Measurements from ENCODE around the gene RPS21.

RPS21 gene

GRCh38 chr20:62386383-62387218 is at the start of gene RPS21:
TSS of gene RPS21 (plus strand) at chr20:62387103. CDS start at chr20:62387339, 236 bp downstream.
- Histone ChIP-seq H4K20me1 (peaks cover 39 to 58% (median 48%) of the 10 kb centered on the region in 11 experiments; a peak in 21 of 22 replicates), H3K4me2 (peak within 1 kb of the TSS; percentile 92 to 100 (median 99)), H3K27ac (peak within 1 kb of the TSS; percentile 82 to 95 (median 90)), H3K4me1 (peaks cover 29 to 50% (median 35%) of the 10 kb centered on the region in 10 experiments), H3K27me3 (no peaks in the 10 kb centered on the region), H3K36me3 (peaks cover 40 to 60% (median 51%) of the 10 kb centered on the region in 11 experiments), H3K9ac (peak within 1 kb of the TSS; percentile 88 to 97 (median 95)), H3K9me3 (replicated peaks in 1 of 11) (no peaks in the 10 kb centered on the region), H3K4me3 (peak within 1 kb of the TSS; percentile 90 to 100 (median 98))
- no peak for TF ChIP-seq Cebpa-rat (IDR thresholded peaks at IDR 0.05)

GRCh38 chr20:62337558-62338293 is 49.2 kb upstream of the RPS21 start:
- peak overlapping the region in 7 of 11 experiments; percentile 10 to 80 (median 77); a peak in 10 of 22 replicates for H3K9ac ChIP-seq
- peaks cover 0 to 16% (median 0%) of the 10 kb centered on the region in 11 experiments; a peak in 9 of 22 replicates for H3K36me3 ChIP-seq
- peaks cover 41 to 79% (median 64%) of the 10 kb centered on the region in 10 experiments for H3K4me1 ChIP-seq
- TF ChIP-seq Cebpa-rat (IDR thresholded peaks at IDR 0.05), result no peak
- H3K4me3 ChIP-seq, result peak overlapping the region in 4 of 10 experiments; percentile 2 to 48 (median 22); a peak in 6 of 20 replicates
- peaks cover 0 to 7% (median 5%) of the 10 kb centered on the region in 11 experiments; a peak in 15 of 22 replicates for H3K9me3 ChIP-seq (replicated peaks in 1 of 11)
- peak overlapping the region; percentile 75 to 99 (median 92) for H3K4me2 ChIP-seq
- peaks cover 0 to 22% (median 0%) of the 10 kb centered on the region in 11 experiments; a peak in 7 of 22 replicates for H3K27me3 ChIP-seq
- H4K20me1 ChIP-seq, result peaks cover 0 to 51% (median 7%) of the 10 kb centered on the region in 11 experiments; a peak in 9 of 22 replicates
- peak overlapping the region in 7 of 11 experiments; percentile 69 to 88 (median 82); a peak in 14 of 22 replicates for H3K27ac ChIP-seq

- H4K20me1 ChIP-seq, result peaks cover 0 to 46% (median 7%) of the 10 kb centered on the region in 11 experiments; a peak in 9 of 22 replicates
- H3K4me1 ChIP-seq, result peaks cover 41 to 84% (median 69%) of the 10 kb centered on the region in 10 experiments
- H3K36me3 ChIP-seq, result peaks cover 0 to 11% (median 0%) of the 10 kb centered on the region in 11 experiments; a peak in 8 of 22 replicates
- H3K4me2 ChIP-seq, result peak overlapping the region; percentile 75 to 99 (median 92)
- no peak for TF ChIP-seq Cebpa-rat (IDR thresholded peaks at IDR 0.05)
- H3K9ac ChIP-seq, result peak overlapping the region in 7 of 11 experiments; percentile 10 to 80 (median 77); a peak in 10 of 22 replicates
- peak overlapping the region in 3 of 10 experiments; percentile 2 to 48 (median 26); a peak in 2 of 20 replicates for H3K4me3 ChIP-seq
- peak overlapping the region in 8 of 11 experiments; percentile 69 to 88 (median 82); a peak in 15 of 22 replicates for H3K27ac ChIP-seq
- H3K9me3 ChIP-seq (replicated peaks in 1 of 11), result peaks cover 0 to 7% (median 5%) of the 10 kb centered on the region in 11 experiments; a peak in 15 of 22 replicates
- peaks cover 0 to 22% (median 0%) of the 10 kb centered on the region in 11 experiments; a peak in 7 of 22 replicates for H3K27me3 ChIP-seq
Observed at GRCh38 chr20:62338294-62338620, 48.6 kb upstream of the RPS21 start.

- H4K20me1 ChIP-seq, result peaks cover 0 to 38% (median 7%) of the 10 kb centered on the region in 11 experiments; a peak in 9 of 22 replicates
- peak overlapping the region; percentile 17 to 62 (median 50); a peak in 18 of 20 replicates for H3K4me3 ChIP-seq
- H3K36me3 ChIP-seq, result peaks cover 0 to 11% (median 0%) of the 10 kb centered on the region in 11 experiments; a peak in 4 of 22 replicates
- peaks cover 0 to 7% (median 5%) of the 10 kb centered on the region in 11 experiments; a peak in 15 of 22 replicates for H3K9me3 ChIP-seq (replicated peaks in 1 of 11)
- peaks cover 0 to 22% (median 0%) of the 10 kb centered on the region in 11 experiments; a peak in 7 of 22 replicates for H3K27me3 ChIP-seq
- peak overlapping the region; percentile 26 to 80 (median 69); a peak in 21 of 22 replicates for H3K9ac ChIP-seq
- peak in 6 of 11 experiments; percentile 48 to 87 (median 66); a peak in 9 of 22 replicates for TF ChIP-seq Cebpa-rat (IDR thresholded peaks at IDR 0.05)
- H3K4me2 ChIP-seq, result peak overlapping the region; percentile 75 to 99 (median 92)
- peaks cover 49 to 97% (median 83%) of the 10 kb centered on the region in 10 experiments for H3K4me1 ChIP-seq
- H3K27ac ChIP-seq, result peak overlapping the region in 10 of 11 experiments; percentile 36 to 88 (median 80); a peak in 20 of 22 replicates
Observed at GRCh38 chr20:62339647-62340062, 47.2 kb upstream of the RPS21 start.

GRCh38 chr20:62342910-62343309 is 44.0 kb upstream of the RPS21 start:
- Histone ChIP-seq H3K27me3 (peaks cover 0 to 3% (median 0%) of the 10 kb centered on the region in 11 experiments; a peak in 1 of 22 replicates), H3K4me2 (peak overlapping the region in 4 of 11 experiments; percentile 41 to 76 (median 72); a peak in 6 of 22 replicates), H3K9ac (no peak overlapping the region), H3K27ac (peak overlapping the region in 5 of 11 experiments; percentile 3 to 84 (median 64); a peak in 7 of 22 replicates), H3K36me3 (peaks cover 0 to 26% (median 0%) of the 10 kb centered on the region in 11 experiments; a peak in 5 of 22 replicates), H3K4me1 (peaks cover 36 to 82% (median 70%) of the 10 kb centered on the region in 10 experiments), H3K4me3 (no peak overlapping the region), H4K20me1 (peaks cover 0 to 6% (median 0%) of the 10 kb centered on the region in 11 experiments; a peak in 6 of 22 replicates), H3K9me3 (replicated peaks in 1 of 11) (peaks cover 0 to 8% (median 5%) of the 10 kb centered on the region in 11 experiments; a peak in 15 of 22 replicates)
- no peak for TF ChIP-seq Cebpa-rat (IDR thresholded peaks at IDR 0.05)

GRCh38 chr20:62344092-62344491 is 42.8 kb upstream of the RPS21 start:
- Histone ChIP-seq H3K4me2 (peak overlapping the region; percentile 54 to 76 (median 71)), H3K36me3 (peaks cover 0 to 29% (median 0%) of the 10 kb centered on the region in 11 experiments; a peak in 5 of 22 replicates), H3K9me3 (replicated peaks in 1 of 11) (peaks cover 9 to 20% (median 15%) of the 10 kb centered on the region in 11 experiments; a peak in 20 of 22 replicates), H4K20me1 (no peaks in the 10 kb centered on the region), H3K4me1 (peaks cover 24 to 70% (median 58%) of the 10 kb centered on the region in 10 experiments), H3K27ac (peak overlapping the region; percentile 50 to 84 (median 77); a peak in 21 of 22 replicates), H3K4me3 (no peak overlapping the region), H3K27me3 (no peaks in the 10 kb centered on the region), H3K9ac (peak overlapping the region in 9 of 11 experiments; percentile 11 to 73 (median 64); a peak in 13 of 22 replicates)
- no peak for TF ChIP-seq Cebpa-rat (IDR thresholded peaks at IDR 0.05)

- Histone ChIP-seq H3K36me3 (peaks cover 0 to 29% (median 0%) of the 10 kb centered on the region in 11 experiments; a peak in 5 of 22 replicates), H3K27ac (peak overlapping the region; percentile 50 to 84 (median 77); a peak in 21 of 22 replicates), H3K4me2 (peak overlapping the region; percentile 54 to 76 (median 71)), H3K4me3 (no peak overlapping the region), H3K4me1 (peaks cover 20 to 63% (median 51%) of the 10 kb centered on the region in 10 experiments), H3K27me3 (no peaks in the 10 kb centered on the region), H3K9me3 (replicated peaks in 1 of 11) (peaks cover 10 to 23% (median 17%) of the 10 kb centered on the region in 11 experiments; a peak in 20 of 22 replicates), H4K20me1 (no peaks in the 10 kb centered on the region), H3K9ac (peak overlapping the region in 9 of 11 experiments; percentile 11 to 73 (median 64); a peak in 12 of 22 replicates)
- TF ChIP-seq Cebpa-rat (IDR thresholded peaks at IDR 0.05), result peak in 8 of 11 experiments; percentile 64 to 97 (median 93); a peak in 15 of 22 replicates
Observed at GRCh38 chr20:62344782-62345181, 42.1 kb upstream of the RPS21 start.
